GM23338 (cell line): ENCODE results near the gene SRRM2. TPM values are rescaled to one million over a fixed set of nuclear protein-coding genes. Genes with fewer than 3 reads are reported as not detected.

Source experiments
- ATAC-seq: fragments of 200-7000 bp; cut with Tn5 transposase; 3 replicates; pipeline ENCODE4 v1.9.1; 2020
- DNase-seq: peaks from one replicate; pipeline ENCODE4 v3.0.0-alpha.2; 2015; ENCODE audit warnings: low spot score
- H2AFZ ChIP-seq: fragments of 200-600 bp; sonication (generic); 2 replicates; pipeline ENCODE4 v1.8.0; 2016; ENCODE audit warnings: antibody characterized with exemption, mild to moderate bottlenecking, moderate library complexity
- H3F3A ChIP-seq: fragments of 200-600 bp; sonication (generic); replicated peaks from 2 replicates; pipeline ENCODE4 v1.8.0; 2017; ENCODE audit warnings: antibody characterized with exemption, mixed run types, low read depth
- H3K27ac ChIP-seq: fragments of 200-600 bp; sonication (generic); 2 replicates; pipeline ENCODE4 v1.6.1; 2016; ENCODE audit warnings: low read depth
- H3K27me3 ChIP-seq: fragments of 200-600 bp; sonication (generic); 2 replicates; pipeline ENCODE4 v1.8.0; 2016; ENCODE audit warnings: mild to moderate bottlenecking, mixed run types, moderate library complexity; ENCODE audit not compliant: insufficient read depth
- H3K36me3 ChIP-seq: fragments of 200-600 bp; sonication (generic); 2 replicates; pipeline ENCODE4 v1.8.0; 2016; ENCODE audit warnings: mild to moderate bottlenecking; ENCODE audit not compliant: insufficient read depth
- H3K4me1 ChIP-seq: fragments of 200-600 bp; sonication (generic); 2 replicates; pipeline ENCODE4 v1.8.0; 2016; ENCODE audit warnings: mild to moderate bottlenecking, moderate library complexity; ENCODE audit not compliant: insufficient read depth
- H3K4me2 ChIP-seq: fragments of 200-600 bp; sonication (generic); 2 replicates; pipeline ENCODE4 v1.7.1; 2017; ENCODE audit warnings: mixed run types
- H3K4me3 ChIP-seq: fragments of 200-600 bp; sonication (generic); 2 replicates; pipeline ENCODE4 v1.6.1; 2016; ENCODE audit warnings: mixed run types
- H3K79me2 ChIP-seq: fragments of 200-600 bp; sonication (generic); replicated peaks from 2 replicates; pipeline ENCODE4 v1.8.0; 2017; ENCODE audit warnings: mild to moderate bottlenecking; ENCODE audit not compliant: insufficient read depth
- H3K9me2 ChIP-seq: fragments of 200-600 bp; sonication (generic); 2 replicates; pipeline ENCODE4 v1.8.0; 2017; ENCODE audit not compliant: insufficient read depth
- H4K20me1 ChIP-seq: fragments of 200-600 bp; sonication (generic); replicated peaks from 2 replicates; pipeline ENCODE4 v1.8.0; 2017; ENCODE audit warnings: mild to moderate bottlenecking; ENCODE audit not compliant: insufficient read depth
- H3K27ac Mint-ChIP-seq: 2 replicates; pipeline ENCODE4 v1.8.0; 2020; ENCODE audit warnings: inconsistent platforms, mild to moderate bottlenecking, moderate library complexity, mixed read lengths
- H3K27me3 Mint-ChIP-seq: 3 replicates; pipeline ENCODE4 v1.8.0; 2022; ENCODE audit warnings: low read depth, mild to moderate bottlenecking, moderate library complexity, mixed read lengths, inconsistent platforms; ENCODE audit not compliant: insufficient read depth, poor library complexity
- H3K36me3 Mint-ChIP-seq: 3 replicates; pipeline ENCODE4 v1.8.0; 2021; ENCODE audit warnings: low read depth, mild to moderate bottlenecking, inconsistent platforms, moderate library complexity, mixed read lengths
- H3K4me1 Mint-ChIP-seq: 3 replicates; pipeline ENCODE4 v1.8.0; 2020; ENCODE audit warnings: mild to moderate bottlenecking, inconsistent platforms, mixed read lengths
- H3K4me3 Mint-ChIP-seq: 3 replicates; pipeline ENCODE4 v1.8.0; 2021; ENCODE audit warnings: moderate library complexity, mild to moderate bottlenecking, inconsistent platforms, mixed read lengths
- H3K9me3 Mint-ChIP-seq: 3 replicates; pipeline ENCODE4 v1.8.0; 2020; ENCODE audit warnings: moderate library complexity, mild to moderate bottlenecking, inconsistent platforms, mixed read lengths
- CTCF ChIP-seq, 2 experiments: fragments of 200-600 bp in 1 of 2; sonication (generic) in 1 of 2; conservative IDR thresholded peaks; 2 replicates each; pipeline versions ENCODE4 v1.5.1 to v1.6.1; 2016 to 2017; ENCODE audit warnings: antibody characterized with exemption in 2 of 2, low read depth in 2 of 2, mild to moderate bottlenecking in 2 of 2, moderate library complexity in 1 of 2
- ETS1 ChIP-seq: IDR thresholded peaks from 2 replicates; pipeline ENCODE4 v1.6.1; 2016; ENCODE audit warnings: antibody characterized with exemption
- EZH2 ChIP-seq: fragments of 200-600 bp; sonication (generic); IDR thresholded peaks from one replicate; pipeline ENCODE4 v1.8.0; 2017; ENCODE audit warnings: antibody characterized with exemption, mild to moderate bottlenecking, low read depth; ENCODE audit not compliant: unreplicated experiment
- EZH2phosphoT487 ChIP-seq: fragments of 200-600 bp; sonication (generic); IDR thresholded peaks from one replicate; pipeline ENCODE4 v1.8.1; 2018; ENCODE audit warnings: antibody characterized with exemption; ENCODE audit not compliant: unreplicated experiment
- POLR2AphosphoS5 ChIP-seq: IDR thresholded peaks from 2 replicates; pipeline ENCODE4 v1.6.1; 2016; ENCODE audit warnings: antibody characterized with exemption, low read depth
- REST ChIP-seq: IDR thresholded peaks from one replicate; pipeline ENCODE4 v1.6.1; 2018; ENCODE audit warnings: antibody characterized with exemption; ENCODE audit not compliant: unreplicated experiment
- STAT1 ChIP-seq: IDR thresholded peaks from one replicate; pipeline ENCODE4 v1.6.1; 2016; ENCODE audit warnings: antibody characterized with exemption; ENCODE audit not compliant: unreplicated experiment
- ZNF114 ChIP-seq: fragments of 250-450 bp; sonication (Bioruptor Pico); IDR thresholded peaks from 2 replicates; pipeline ENCODE4 v1.5.0; 2020; ENCODE audit warnings: mild to moderate bottlenecking, moderate library complexity
- ZNF331 ChIP-seq: fragments of 250-450 bp; sonication (Bioruptor Pico); IDR thresholded peaks from 2 replicates; pipeline ENCODE4 v1.5.0; 2020; ENCODE audit warnings: low read depth, mild to moderate bottlenecking, moderate library complexity
- polyA plus RNA-seq: library from polyadenylated mRNA; unstranded; fragments of >200 nt; fragmentation: Nextera tagmentation; extraction: Ambion mirVana; gene quantifications from 2 replicates; pipeline ENCODE4 v1.2.1, GENCODE V29; 2016
- total RNA-seq: library from RNA; depleted of rRNA; stranded (reverse); fragments of >200 nt; shearing (Covaris generic); gene quantifications from 2 replicates; pipeline ENCODE4 v1.2.3, GENCODE V29; 2014

The SRRM2 gene
- total and polyA plus RNA-seq, 2 experiments from 2014 or later, result 308 to 893 TPM

GRCh38 chr16:2737238-2737605, 15.2 kb upstream of the SRRM2 start:
- H3K27ac ChIP-seq, result no peak overlapping the region
- no peaks in the 10 kb centered on the region for H3K9me2 ChIP-seq
- H3K36me3 Mint-ChIP-seq, result no peaks in the 10 kb centered on the region; the same call in 2 of the 3 replicates
- no peaks in the 10 kb centered on the region for H3K4me1 ChIP-seq
- TF ChIP-seq POLR2AphosphoS5 (no peak), ZNF114 (CRISPR knock-in tag) (no peak), CTCF (conservative IDR thresholded peaks at IDR 0.05; ENCODE audit: low read depth in 2 of 2) (peak in 1 of 2 experiments; percentile 8; a peak in 1 of 4 replicates), REST (no peak), EZH2 (no peak), ZNF331 (no peak), ETS1 (no peak)
- peaks cover 3% of the 10 kb centered on the region; the same call in 1 of the 3 replicates for H3K4me1 Mint-ChIP-seq
- no peak overlapping the region for H3K27ac Mint-ChIP-seq
- ATAC-seq (peak; percentile 46; the same call in 2 of the 3 replicates), DNase-seq (no peak)
- H3K27me3 ChIP-seq, result no peaks in the 10 kb centered on the region
- no peaks in the 10 kb centered on the region for H3K79me2 ChIP-seq
- no peaks in the 10 kb centered on the region for H3K9me3 Mint-ChIP-seq
- H3K27me3 Mint-ChIP-seq, result peaks cover 8% of the 10 kb centered on the region
- H2AFZ ChIP-seq, result no peak overlapping the region
- H3K4me3 Mint-ChIP-seq, result no peak overlapping the region
- H4K20me1 ChIP-seq, result no peaks in the 10 kb centered on the region
- no peaks in the 10 kb centered on the region for H3F3A ChIP-seq
- H3K4me2 ChIP-seq, result no peak overlapping the region
- no peak overlapping the region for H3K4me3 ChIP-seq
- no peaks in the 10 kb centered on the region for H3K36me3 ChIP-seq

- no peak overlapping the region for H3K4me3 Mint-ChIP-seq
Measured at GRCh38 chr16:2737895-2738418, 14.5 kb upstream of the SRRM2 start.

More at GRCh38 chr16:2737895-2738418, 14.5 kb upstream of the SRRM2 start:
- H3K4me1 ChIP-seq, result no peaks in the 10 kb centered on the region
- no peaks in the 10 kb centered on the region for H3K36me3 ChIP-seq
- no peaks in the 10 kb centered on the region for H3K27me3 ChIP-seq
- no peaks in the 10 kb centered on the region for H3K79me2 ChIP-seq
- H3K4me1 Mint-ChIP-seq, result peaks cover 3% of the 10 kb centered on the region; the same call in 1 of the 3 replicates
- H4K20me1 ChIP-seq, result no peaks in the 10 kb centered on the region
- H2AFZ ChIP-seq, result no peak overlapping the region
- H3K9me2 ChIP-seq, result no peaks in the 10 kb centered on the region
- ATAC-seq (no peak), DNase-seq (no peak)
- no peak overlapping the region for H3K4me3 ChIP-seq
- no peak for TF ChIP-seq EZH2phosphoT487
- no peak for TF ChIP-seq CTCF (conservative IDR thresholded peaks at IDR 0.05; ENCODE audit: low read depth in 2 of 2)
- no peak for TF ChIP-seq ZNF331
- TF ChIP-seq REST, result no peak
- TF ChIP-seq STAT1, result no peak
- TF ChIP-seq POLR2AphosphoS5, result no peak
- H3K27ac ChIP-seq, result no peak overlapping the region
- H3K27ac Mint-ChIP-seq, result no peak overlapping the region
- no peaks in the 10 kb centered on the region; the same call in 2 of the 3 replicates for H3K36me3 Mint-ChIP-seq
- no peaks in the 10 kb centered on the region for H3F3A ChIP-seq
- no peaks in the 10 kb centered on the region for H3K9me3 Mint-ChIP-seq
- no peak overlapping the region for H3K4me2 ChIP-seq
- peaks cover 8% of the 10 kb centered on the region for H3K27me3 Mint-ChIP-seq
